ENCODE data around the gene CT47C1. TPM values are rescaled to one million over a fixed set of nuclear protein-coding genes. Genes with fewer than 3 reads are reported as not detected.

CT47C1 gene
- total RNA-seq, 1 experiment from 2014 or later, result not detected

DNA sequence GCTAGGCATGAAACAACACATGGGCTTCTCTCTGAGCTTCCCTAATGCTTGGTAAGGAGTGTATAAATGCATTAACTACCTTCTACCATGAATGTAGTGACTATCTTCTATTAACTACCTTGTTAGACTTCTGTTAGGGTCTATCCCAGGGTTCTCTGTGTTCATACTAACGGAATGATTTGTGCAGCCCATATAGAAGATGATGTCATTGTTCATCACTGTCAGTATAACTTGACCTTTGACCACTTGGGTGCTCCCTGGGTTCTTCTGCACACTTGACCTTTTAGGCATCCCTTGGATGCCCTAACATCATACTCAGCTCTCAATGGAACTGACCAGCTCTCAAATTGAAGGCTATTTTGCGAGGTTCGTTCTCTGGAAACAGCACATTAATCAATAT is 30.8 kb upstream of the CT47C1 start:
- no peak overlapping the region for H3K4me3 ChIP-seq (ENCODE audit: low read depth in 2 of 2, low read length in 2 of 2)
- DNase-seq (ENCODE audit: low read depth, low spot score) (no peak), ATAC-seq (no peak)
- BruUV-seq (replicated peaks), result no TSS peak
- peaks cover 25% of the 10 kb centered on the region for H3K4me1 ChIP-seq (ENCODE audit: control insufficient read depth, insufficient read depth, low read length)
- TF ChIP-seq TCF7L2 (IDR thresholded peaks at IDR 0.05; ENCODE audit: low read depth, low read length) (no peak), SIN3A (IDR thresholded peaks at IDR 0.05; ENCODE audit: borderline replicate concordance, insufficient read depth, low read depth, low read length) (no peak)
- TF ChIP-seq, protein P1, sequence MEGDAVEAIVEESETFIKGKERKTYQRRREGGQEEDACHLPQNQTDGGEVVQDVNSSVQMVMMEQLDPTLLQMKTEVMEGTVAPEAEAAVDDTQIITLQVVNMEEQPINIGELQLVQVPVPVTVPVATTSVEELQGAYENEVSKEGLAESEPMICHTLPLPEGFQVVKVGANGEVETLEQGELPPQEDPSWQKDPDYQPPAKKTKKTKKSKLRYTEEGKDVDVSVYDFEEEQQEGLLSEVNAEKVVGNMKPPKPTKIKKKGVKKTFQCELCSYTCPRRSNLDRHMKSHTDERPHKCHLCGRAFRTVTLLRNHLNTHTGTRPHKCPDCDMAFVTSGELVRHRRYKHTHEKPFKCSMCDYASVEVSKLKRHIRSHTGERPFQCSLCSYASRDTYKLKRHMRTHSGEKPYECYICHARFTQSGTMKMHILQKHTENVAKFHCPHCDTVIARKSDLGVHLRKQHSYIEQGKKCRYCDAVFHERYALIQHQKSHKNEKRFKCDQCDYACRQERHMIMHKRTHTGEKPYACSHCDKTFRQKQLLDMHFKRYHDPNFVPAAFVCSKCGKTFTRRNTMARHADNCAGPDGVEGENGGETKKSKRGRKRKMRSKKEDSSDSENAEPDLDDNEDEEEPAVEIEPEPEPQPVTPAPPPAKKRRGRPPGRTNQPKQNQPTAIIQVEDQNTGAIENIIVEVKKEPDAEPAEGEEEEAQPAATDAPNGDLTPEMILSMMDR (IDR thresholded peaks at IDR 0.05), result no peak
- in situ Hi-C loops (cut with HindIII; ENCODE audit: low pct_unique_long_range_greater_than_20kb, low sequenced_read_pairs) (no loop called here), intact Hi-C loops (cut with micrococcal nuclease; ENCODE audit: unreplicated experiment) (no loop called here)
- no peaks in the 10 kb centered on the region for H3K27me3 ChIP-seq (ENCODE audit: control insufficient read depth, insufficient read depth, low read length)
- H3K27ac ChIP-seq (ENCODE audit: low read length), result peak overlapping the region; percentile 73
- POLR2A ChIA-PET, result no interaction called here
- H3K9me3 ChIP-seq (ENCODE audit: control insufficient read depth, insufficient read depth, low read depth, low read length), result no peaks in the 10 kb centered on the region
- CTCF ChIA-PET, result no interaction called here
- no peaks in the 10 kb centered on the region for H3K36me3 ChIP-seq (ENCODE audit: control insufficient read depth, insufficient read depth, low read length)

DNA sequence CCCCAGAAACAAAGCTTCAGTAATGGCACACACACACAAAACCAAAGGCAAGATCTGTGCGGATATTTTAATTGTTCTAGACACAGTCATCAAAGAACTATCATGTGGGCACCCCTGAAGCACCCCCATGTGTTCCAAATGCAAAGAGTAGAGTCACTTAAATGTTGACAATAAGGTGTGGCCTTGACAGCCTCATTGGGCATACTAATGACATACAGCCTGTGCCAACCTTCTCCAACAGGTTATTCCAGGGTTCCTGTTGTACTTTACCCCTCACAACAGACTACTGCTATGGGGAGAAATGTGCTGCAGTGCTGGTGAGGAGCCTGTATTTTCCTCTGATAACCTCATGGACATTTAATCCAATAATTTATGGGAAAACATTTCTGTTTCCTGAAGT is 29.8 kb upstream of the CT47C1 start:
- Histone ChIP-seq H3K9me3 (ENCODE audit: control insufficient read depth, insufficient read depth, low read depth, low read length) (no peaks in the 10 kb centered on the region), H3K27me3 (ENCODE audit: control insufficient read depth, insufficient read depth, low read length) (no peaks in the 10 kb centered on the region), H3K36me3 (ENCODE audit: control insufficient read depth, insufficient read depth, low read length) (no peaks in the 10 kb centered on the region), H3K4me1 (ENCODE audit: control insufficient read depth, insufficient read depth, low read length) (peaks cover 25% of the 10 kb centered on the region), H3K4me3 (ENCODE audit: low read depth in 2 of 2, low read length in 2 of 2) (no peak overlapping the region), H3K27ac (ENCODE audit: low read length) (peak overlapping the region; percentile 73)
- DNase-seq (ENCODE audit: low read depth, low spot score) (no peak), ATAC-seq (no peak)
- intact Hi-C loops (cut with micrococcal nuclease; ENCODE audit: unreplicated experiment) (no loop called here), in situ Hi-C loops (cut with HindIII; ENCODE audit: low pct_unique_long_range_greater_than_20kb, low sequenced_read_pairs) (no loop called here)
- BruUV-seq (replicated peaks), result no TSS peak
- ChIA-PET POLR2A (no interaction called here), CTCF (no interaction called here)
- TF ChIP-seq SIN3A (IDR thresholded peaks at IDR 0.05; ENCODE audit: borderline replicate concordance, insufficient read depth, low read depth, low read length) (no peak), POLR2AphosphoS5 (IDR thresholded peaks at IDR 0.05; ENCODE audit: low read depth, low read length) (no peak), TCF7L2 (IDR thresholded peaks at IDR 0.05; ENCODE audit: low read depth, low read length) (no peak)
- TF ChIP-seq, protein P2, sequence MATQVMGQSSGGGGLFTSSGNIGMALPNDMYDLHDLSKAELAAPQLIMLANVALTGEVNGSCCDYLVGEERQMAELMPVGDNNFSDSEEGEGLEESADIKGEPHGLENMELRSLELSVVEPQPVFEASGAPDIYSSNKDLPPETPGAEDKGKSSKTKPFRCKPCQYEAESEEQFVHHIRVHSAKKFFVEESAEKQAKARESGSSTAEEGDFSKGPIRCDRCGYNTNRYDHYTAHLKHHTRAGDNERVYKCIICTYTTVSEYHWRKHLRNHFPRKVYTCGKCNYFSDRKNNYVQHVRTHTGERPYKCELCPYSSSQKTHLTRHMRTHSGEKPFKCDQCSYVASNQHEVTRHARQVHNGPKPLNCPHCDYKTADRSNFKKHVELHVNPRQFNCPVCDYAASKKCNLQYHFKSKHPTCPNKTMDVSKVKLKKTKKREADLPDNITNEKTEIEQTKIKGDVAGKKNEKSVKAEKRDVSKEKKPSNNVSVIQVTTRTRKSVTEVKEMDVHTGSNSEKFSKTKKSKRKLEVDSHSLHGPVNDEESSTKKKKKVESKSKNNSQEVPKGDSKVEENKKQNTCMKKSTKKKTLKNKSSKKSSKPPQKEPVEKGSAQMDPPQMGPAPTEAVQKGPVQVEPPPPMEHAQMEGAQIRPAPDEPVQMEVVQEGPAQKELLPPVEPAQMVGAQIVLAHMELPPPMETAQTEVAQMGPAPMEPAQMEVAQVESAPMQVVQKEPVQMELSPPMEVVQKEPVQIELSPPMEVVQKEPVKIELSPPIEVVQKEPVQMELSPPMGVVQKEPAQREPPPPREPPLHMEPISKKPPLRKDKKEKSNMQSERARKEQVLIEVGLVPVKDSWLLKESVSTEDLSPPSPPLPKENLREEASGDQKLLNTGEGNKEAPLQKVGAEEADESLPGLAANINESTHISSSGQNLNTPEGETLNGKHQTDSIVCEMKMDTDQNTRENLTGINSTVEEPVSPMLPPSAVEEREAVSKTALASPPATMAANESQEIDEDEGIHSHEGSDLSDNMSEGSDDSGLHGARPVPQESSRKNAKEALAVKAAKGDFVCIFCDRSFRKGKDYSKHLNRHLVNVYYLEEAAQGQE (IDR thresholded peaks at IDR 0.05; ENCODE audit: insufficient read depth in 1 of 2, low read depth in 2 of 2, low read length in 1 of 2), result no peak
- TF ChIP-seq, protein P1 (IDR thresholded peaks at IDR 0.05), result no peak
